Keratinocyte (primary cell): ENCODE measurements around the gene TMF1.

Experiments used
- CTCF ChIP-seq, 3 experiments: IDR thresholded peaks in 1 of 3; conservative IDR thresholded peaks in 1 of 3; optimal IDR thresholded peaks in 1 of 3; 2 replicates in 2 of 3; 3 replicates in 1 of 3; pipeline versions ENCODE3 to v1.5.1; 2011; ENCODE audit warnings: low read length in 3 of 3, mild to moderate bottlenecking in 3 of 3, moderate library complexity in 2 of 3, control low read depth in 1 of 3, inconsistent platforms in 1 of 3; ENCODE audit not compliant: insufficient read depth in 2 of 3; ENCODE audit errors: extremely low read depth in 1 of 3
- EZH2 ChIP-seq: IDR thresholded peaks from one replicate; pipeline ENCODE4 v1.6.1; 2012; ENCODE audit warnings: inconsistent platforms, mild to moderate bottlenecking, low read length, moderate library complexity

- TF ChIP-seq CTCF (optimal IDR thresholded peaks at IDR 0.05 in 1 of 3, IDR thresholded peaks at IDR 0.05 in 1 of 3, conservative IDR thresholded peaks at IDR 0.05 in 1 of 3; ENCODE audit: extremely low read depth in 1 of 3, insufficient read depth in 2 of 3, low read length in 3 of 3) (peak in 1 of 3 experiments; percentile 26), EZH2 (no peak)
Measured at GRCh38 chr3:69020424-69020823, 31.7 kb downstream of the TMF1 start.
